NCI-H460 (cell line): ENCODE results near the gene TENM4. TPM values are rescaled to one million over a fixed set of nuclear protein-coding genes. Genes with fewer than 3 reads are reported as not detected.

ENCODE experiments used
- DNase-seq: peaks from one replicate; pipeline ENCODE4 v3.0.0-alpha.2; 2016; ENCODE audit warnings: low read depth; ENCODE audit errors: extremely low read depth
- total RNA-seq: library from RNA; depleted of rRNA; stranded (reverse); fragments of >200 nt; shearing (Covaris generic); gene quantifications from 2 replicates; pipeline ENCODE4 v1.2.3, GENCODE V29; 2014

Gene TENM4
- total RNA-seq, 1 experiment from 2014 or later, result not detected

DNA sequence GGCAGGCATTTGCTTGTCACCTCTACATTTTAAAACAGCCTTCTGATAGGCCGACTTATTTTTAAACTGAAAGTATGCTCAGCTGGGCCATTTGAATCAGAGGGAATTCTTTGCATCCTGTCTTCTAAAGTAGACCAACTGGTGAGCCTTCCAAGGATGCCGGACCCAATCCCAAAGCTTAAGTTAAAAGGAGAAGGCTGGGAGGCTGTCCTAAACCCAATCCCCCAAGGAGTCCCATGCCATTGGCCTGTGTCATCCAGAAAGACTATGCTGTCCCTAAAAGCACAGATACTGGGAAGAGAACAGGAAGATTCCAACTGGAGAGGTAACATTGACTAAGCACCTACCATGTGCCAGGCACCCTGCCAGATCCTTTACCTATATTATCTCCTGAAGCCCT, 18.0 kb downstream of the TENM4 start:
- no peak for DNase-seq

DNA sequence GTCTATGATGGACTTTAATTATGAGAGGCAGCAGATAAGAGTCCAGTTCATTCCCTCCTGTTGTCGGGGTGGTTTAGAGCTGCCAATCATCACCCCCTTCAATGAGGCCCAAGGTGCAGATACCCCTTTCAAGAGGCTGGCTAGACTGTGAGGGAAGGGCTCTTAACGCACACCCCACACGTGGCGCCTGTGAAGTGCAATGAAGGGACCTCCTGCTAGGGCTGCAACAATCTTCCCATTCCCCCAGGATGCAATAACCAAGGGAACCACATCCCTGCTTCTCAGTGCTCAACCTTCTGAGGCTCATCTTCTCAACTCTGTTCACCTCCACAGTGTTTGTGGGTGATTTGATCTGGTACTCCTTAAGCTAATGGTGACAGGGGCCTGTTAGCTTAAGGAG, 19.0 kb downstream of the TENM4 start:
- DNase-seq, result no peak

DNA sequence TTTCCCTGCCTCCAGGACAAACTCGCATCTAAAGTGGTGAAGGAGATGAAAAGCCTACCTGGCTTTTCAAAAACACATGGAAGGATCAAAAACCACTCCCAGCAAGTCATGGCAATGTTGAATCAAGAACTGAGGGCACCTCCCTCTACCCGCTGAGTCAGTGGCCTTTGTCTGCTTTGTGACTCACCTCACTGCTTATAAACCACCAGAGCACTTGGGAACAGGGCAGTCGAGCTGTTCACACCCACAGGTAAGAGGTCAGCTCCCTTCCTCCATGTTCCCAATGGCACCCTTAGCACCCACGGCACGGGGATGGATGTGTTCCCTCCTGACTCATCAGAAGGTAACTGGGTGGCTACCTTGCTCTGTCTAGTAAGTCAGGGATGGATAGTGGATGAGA, 21.7 kb downstream of the TENM4 start:
- no peak for DNase-seq

DNA sequence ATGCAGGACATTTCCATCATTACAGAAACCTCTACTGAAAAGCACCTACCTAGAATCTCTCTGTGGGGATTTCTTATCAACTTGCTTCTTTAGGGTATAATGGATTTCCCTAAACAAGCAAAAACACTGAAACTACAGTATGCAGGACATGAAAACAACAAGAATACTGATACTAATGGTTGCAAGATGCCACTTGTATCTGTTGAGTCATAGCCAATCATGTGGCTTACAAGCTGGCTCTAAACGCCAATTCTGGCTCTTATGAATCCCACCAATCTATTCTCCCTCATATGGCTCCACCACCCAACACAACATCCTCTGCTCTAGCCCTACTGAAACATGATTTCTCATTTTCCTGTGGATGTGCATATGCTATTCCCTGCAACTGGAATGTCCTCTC, 22.6 kb downstream of the TENM4 start:
- DNase-seq, result no peak

DNA sequence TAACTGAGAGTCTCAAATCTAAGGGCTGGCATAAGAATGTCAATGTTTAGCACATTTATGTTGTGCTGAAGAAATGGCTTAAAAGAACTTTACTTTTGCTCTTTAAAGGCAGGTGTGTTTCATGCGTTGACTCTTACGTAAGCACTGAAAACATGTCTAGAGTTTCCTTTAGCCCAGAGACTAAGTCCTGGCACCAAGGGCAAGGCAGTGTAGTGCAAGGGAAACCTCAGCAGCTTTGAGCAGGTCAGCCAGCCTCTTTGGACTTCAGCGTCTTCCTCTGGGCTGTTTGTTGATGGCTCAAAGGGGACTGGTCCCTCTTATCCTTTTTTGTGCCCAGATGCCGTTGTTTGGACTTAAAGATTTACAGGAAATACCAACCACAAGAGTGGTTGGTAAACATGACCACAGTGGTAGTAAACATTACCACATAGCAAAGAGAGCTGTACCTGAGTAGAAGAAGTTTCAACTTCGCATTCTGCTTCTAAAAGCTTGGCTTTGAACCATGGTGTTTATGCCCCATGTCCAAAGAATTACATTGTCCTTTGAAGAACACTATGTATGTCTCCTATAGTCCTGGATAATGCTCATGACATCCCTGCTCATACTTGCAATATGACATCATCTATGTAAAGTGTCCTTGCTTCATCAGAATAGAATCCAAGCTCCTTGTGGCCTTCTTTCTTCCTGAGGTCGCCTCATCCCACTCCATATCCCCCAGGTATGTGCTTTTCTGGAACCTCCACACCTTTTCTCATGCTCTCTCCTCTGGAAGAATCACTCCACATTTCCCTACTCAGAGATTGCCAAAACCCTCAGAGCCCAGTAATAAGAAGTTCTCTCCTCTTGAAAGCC, 23.5 kb downstream of the TENM4 start:
- DNase-seq, result no peak

DNA sequence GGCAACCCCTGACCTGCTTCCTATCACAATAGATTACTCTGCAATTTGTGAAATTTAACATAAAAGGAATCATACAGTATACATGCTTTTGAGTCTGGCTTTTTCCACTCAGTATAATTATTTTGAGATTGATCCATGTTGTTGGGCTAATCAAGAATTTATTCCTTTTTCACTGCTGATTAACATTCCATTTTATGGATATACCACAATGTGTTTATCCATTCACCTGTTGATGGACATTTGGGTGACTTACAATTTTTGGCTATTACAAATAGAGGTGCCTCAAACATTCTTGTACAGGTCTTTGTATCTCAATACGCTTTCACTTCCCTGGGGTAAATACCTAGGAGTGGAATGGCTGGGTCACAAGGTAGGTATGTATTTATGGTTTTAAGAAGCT, 24.9 kb downstream of the TENM4 start:
- no peak for DNase-seq

DNA sequence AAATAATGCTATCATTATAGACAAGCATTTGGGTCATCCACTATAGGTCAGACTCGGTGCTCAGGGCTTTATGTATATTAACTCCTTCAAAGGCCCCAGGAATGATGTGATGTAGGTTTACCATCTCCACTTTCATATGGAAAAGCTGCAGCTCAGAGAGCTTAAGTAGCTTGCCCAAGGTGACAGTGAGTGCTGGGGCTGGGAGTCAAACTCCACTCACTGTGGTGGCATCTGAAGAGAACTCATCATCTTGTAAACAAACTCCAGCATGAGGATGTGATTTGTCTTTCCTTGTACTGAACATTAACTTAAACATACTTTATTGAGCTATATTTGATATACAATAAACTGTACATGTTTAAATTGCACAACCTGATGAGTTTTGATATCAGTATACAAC, 25.4 kb downstream of the TENM4 start:
- DNase-seq, result no peak

DNA sequence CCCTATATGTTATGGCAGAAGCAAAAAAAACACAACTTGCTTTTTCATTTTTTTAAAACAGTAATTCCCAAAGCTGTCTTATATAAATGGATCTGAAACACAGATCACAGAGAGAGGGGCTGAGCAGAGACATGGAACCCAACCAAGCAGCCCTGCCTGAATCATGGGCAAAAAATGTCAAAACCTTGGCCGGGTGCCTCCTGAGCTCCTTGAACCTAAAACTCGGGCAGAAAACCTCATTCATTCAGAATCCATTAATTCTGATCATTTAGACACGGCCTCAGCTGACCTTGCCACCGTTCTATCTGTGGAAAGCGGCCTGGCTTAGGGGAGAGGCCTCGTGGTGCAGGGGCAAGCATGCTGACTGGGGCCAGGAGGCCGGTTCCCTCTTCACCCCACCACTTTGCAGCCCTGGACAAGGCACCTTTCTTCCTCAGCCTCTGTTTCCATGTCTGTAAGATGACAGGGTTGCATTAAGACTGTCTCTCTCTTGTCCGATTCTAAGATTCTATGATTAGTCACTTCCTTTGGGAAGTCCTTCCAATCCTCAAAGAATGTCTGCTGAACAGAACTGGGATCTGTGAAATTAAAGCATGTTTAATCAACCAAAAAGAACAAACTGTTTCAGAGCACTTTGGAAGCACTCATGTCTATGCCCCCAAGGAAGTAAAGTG, 26.0 kb downstream of the TENM4 start:
- no peak for DNase-seq

DNA sequence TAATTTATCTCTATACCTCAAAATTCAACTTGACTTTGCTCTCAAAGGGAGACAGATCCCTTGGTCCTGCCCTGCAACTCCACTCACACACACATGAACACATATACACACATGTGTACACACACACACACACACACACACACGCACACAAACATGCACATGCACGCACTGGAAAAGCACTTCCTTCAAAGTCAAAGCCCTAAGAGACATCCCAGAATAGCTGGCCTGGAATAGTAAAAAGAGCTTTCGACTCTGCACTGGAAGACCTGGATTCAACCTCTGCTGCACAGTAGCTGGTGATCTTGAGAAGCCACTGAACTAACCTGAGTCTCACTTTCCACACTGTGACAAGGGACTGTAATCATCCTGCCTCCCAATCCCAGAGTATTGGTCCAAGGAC, 26.8 kb downstream of the TENM4 start:
- DNase-seq, result no peak

DNA sequence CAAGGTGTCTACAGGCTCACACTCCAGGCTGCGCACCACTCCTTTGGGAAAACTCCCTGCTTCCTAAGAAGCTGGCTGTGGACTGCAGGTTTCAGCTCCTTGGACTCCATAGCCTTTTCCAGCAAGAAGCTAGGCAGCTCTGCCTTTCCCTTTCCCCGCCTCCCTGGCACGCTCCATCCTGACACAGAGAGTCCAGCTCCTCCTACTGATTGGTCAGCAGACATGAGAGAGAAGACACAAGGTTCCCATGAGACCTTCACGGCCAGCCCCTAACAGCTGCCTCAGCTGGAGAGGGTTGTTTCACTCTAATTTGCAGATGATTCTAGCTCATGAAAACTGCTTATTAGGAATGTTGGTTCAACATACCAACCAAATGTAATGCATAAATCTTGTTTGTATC, 27.6 kb downstream of the TENM4 start:
- DNase-seq, result no peak

DNA sequence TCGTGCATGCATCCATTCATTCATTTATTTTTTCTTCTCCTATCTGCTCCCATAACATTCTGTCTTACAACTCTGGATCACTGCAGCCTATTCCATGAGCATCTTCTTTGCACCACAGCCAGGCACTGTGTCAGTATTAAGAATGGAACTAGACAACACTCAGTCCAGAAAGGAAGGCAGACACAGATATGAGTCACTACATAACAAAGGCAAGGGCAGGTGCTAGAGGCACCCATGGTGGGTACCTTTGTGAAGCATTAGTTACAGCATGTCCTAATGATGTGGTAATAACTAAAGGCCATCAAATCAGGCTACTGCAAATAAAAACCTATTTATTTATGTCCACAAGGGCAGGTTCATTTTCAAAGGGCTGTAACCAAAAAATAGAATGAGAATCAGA, 28.1 kb downstream of the TENM4 start:
- no peak for DNase-seq

DNA sequence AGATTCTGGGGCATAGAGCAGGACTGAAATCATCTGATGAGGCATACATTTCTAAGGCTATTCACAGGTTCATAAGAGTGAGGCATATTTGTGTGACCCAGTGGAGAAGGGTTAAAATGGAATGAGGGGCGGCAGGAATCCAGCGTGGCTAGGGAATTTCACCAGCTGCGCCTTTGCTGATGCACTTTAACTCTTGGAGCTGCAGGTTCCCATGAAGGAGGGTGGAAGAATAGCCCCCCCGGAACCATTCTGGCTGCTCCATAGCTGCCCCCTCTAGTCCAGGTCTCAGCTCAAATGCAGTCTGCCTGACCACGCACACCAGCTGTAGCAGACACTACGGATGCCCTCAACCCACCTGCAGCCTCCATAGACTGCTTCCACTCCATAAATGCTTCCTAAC, 31.5 kb downstream of the TENM4 start:
- no peak for DNase-seq

DNA sequence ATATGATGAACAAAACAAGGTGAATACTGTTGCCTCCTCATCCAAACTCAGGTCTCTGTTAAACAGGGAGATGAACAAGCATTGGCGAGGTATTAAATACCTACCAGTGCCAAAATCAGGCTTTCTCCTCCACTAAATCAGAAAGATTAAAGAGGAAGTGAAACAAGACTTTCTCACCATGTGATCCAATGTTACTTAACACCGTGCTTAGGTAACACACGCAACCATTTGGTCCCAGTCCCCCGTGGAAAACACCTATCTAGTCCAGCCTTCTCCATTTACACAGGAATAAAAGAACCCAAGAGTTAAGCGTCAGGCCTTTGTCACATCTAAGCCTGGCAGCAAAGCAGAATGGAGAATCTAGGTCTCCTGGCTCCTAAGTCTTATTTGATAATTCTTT, 34.5 kb downstream of the TENM4 start:
- no peak for DNase-seq

DNA sequence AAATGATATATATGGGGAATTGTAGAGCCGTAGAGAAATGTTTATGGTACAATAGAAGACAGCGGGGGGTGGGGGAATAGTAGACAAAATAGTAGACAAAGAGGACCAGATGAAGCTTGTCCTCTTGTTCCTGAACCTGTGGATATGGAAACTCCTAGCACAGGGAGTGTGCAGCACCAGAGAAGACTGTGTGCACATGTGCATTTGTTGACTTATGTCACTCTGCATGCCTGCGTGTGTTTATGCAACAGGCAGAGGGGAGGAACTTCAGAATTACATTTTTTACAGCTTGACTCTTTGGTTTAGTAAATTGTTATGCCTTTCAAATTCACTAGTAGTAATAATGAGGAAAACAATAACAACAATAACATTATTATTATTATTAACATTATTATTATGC, 36.0 kb downstream of the TENM4 start:
- DNase-seq, result no peak

DNA sequence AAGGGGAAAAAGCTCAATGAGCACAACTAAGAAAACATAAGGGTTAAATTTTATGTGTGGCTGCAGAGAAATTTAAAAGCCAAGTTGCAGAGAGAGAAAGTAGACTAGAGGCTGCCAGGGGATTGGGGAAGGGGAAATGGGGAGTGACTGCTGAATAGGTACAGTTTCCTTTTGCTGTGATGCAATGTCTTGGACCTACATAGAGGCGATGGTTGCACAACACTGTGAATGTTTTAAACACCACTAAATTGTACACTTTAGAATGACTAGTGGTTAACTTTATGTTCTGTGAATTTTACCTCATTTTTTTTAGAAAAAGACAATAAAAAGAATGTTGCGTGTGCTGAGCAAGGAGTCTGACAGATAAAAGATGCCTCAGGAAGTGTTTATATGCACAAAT, 36.5 kb downstream of the TENM4 start:
- no peak for DNase-seq

DNA sequence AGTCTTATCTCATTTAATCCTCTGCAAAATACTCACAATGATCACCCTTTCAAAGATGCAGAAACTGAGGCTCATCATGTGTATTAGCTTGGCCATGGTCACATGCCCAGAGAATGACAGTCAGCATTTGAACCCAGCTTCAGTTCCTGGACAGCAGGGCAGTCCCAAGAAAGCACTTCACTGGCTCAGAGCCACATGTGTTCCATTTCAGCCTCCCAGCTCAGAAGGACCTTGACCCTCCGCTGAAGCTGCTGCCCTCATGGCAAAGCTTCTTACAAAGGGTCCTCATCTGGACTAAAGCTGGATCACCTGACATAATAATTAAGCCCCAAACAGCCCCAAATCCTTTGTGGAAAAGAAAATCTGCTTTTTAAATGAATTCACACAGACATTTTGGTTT, 37.0 kb downstream of the TENM4 start:
- no peak for DNase-seq

DNA sequence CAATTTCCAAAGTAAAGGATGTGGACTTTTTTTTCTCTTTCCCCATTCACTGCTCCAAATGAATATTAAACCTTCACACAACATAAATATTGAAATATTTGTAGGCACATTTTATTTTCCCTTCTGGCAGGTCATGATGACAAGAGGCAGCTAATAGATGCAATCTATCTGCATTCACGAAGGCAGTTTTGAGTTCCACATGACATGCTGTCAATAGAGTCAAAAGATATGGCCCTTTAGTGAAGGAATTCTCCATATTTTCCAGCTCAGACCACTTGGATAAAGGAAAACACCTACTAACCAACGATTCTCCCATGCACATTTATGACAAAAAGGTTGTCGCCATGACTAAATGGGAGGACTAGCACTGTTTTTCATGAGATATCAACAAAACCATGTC, 37.9 kb downstream of the TENM4 start:
- DNase-seq, result no peak

DNA sequence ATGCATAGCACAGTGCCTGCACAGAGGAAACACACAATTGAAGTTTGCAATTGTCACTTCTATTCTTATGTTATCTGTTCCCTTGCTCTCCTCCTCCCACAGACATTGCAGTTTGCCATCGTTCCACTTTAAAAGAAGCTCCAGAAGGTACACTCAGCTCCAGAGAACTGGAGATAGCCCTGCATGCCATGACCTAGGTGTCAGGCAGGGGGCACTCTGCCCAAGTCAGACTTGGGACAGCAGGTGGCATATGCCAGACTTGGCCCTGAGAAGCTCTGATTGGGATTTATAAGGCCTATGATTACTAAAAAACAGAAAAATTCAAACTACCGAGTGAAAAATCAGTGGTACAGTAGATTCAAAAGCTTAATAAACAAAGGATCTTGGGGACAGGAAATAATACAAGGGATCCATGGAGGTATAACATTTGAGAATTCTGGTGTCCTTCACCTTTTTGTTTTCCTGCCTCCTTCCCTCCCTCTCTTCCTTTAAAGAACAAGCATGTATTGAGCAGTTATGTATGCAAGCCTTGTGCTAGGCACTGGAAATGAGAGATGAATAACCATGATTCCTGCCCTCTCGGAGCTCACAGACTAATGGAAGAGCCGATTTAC, 40.0 kb downstream of the TENM4 start:
- DNase-seq, result no peak

DNA sequence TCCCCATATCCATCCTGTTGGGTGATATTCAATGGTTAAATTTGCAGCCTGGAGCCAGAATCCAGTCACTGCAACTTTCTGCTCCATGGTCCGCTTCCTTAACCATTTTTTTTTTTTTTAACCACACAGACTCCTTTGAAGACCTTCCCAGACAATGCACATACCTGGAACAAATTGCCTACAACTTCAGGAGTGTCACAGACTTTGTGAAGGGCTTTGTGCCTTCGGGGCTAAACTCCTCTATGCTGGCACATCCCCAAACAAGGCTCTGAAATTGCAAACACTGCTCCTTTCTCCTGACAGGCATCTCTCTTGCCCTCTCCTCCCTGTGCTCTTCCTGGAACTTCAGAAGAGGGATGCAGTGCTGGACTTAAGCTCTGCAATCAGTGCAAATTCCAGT, 40.6 kb downstream of the TENM4 start:
- no peak for DNase-seq

DNA sequence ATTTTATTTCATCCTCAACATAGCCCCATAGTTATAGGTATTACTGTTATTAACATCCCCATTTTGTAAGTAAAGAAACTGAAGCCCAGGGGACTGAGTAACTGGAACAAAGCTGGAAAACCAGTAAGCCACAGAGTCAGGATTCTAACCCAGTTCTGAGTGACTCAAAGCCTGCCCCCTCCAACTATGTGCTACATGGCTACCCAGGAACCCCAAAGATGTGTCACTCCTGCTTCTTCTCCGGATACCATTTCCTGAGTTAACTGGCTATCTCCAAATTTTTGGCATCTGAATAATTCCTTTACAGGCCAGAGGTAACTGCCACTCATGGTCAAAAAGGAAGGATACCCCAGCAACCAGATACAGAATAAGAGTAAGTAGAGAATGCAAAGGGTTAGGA, 43.6 kb downstream of the TENM4 start:
- DNase-seq, result no peak

DNA sequence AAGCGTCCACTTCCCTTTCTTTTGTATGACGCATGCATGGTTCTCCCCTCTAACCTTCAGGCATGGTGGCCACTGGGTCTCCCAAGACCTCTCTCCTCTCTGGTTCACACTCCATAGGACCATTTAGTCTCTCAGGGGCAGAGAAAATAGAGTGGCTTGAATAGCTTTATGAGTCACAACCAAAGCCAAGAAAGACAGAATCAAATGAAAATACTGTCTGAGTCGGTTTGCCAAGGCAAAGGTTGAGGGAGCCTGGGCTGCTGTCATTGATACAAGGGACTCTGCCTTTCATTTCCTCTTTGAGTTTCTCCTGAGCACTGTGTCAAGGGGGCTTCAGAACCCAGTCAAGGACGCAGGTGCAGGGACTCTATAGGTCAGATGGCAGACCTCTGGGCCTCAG, 44.2 kb downstream of the TENM4 start:
- no peak for DNase-seq

DNA sequence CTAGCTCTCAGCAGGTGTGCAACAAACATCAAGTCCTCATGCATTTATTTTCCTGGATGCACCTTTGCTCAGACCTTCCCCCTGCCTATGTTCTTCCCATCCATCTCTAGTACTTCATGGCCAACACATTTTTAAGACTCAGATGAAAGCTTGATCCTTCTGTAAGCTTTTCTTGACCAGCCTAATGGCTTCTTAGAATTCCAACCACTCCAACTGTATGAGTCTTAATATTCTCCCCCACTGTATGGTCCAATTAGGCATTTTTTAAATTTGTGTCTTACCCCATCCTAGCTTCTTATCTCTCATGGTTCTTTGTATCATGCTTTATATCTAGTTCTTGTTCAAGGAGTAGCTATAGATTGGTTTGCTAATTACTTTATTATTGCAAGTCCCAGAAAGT, 44.8 kb downstream of the TENM4 start:
- DNase-seq, result no peak
